Aorta (tissue), 5 donors: ENCODE results near the gene RB1. TPM values are rescaled to one million over a fixed set of nuclear protein-coding genes. Genes with fewer than 3 reads are reported as not detected.
"Not testable (repeated sequence)": the region's sequence is repeated elsewhere in the genome, so short reads cannot be mapped to it uniquely, and the experiment has no call there.

Source experiments
- ATAC-seq: fragments of 200-7000 bp; cut with Tn5 transposase; one replicate; pipeline ENCODE4 v1.9.1; 2022; ENCODE audit warnings: moderate library complexity; ENCODE audit not compliant: low FRiP score
- DNase-seq, 2 donors: peaks; one replicate each; pipeline ENCODE4 v3.0.0-alpha.2; 2020
- H3K27ac ChIP-seq, 2 donors: one replicate each; pipeline ENCODE4 v1.5.1; 2013; ENCODE audit warnings: low read length in 2 of 2, mild to moderate bottlenecking in 2 of 2, moderate library complexity in 2 of 2, control low read depth in 1 of 2, inconsistent platforms in 1 of 2, low read depth in 1 of 2
- H3K27me3 ChIP-seq, 2 donors: one replicate each; pipeline ENCODE4 v1.6.1; 2013; ENCODE audit warnings: control low read depth in 1 of 2, low read length in 1 of 2, mild to moderate bottlenecking in 1 of 2, moderate library complexity in 1 of 2; ENCODE audit not compliant: insufficient read depth in 2 of 2, control insufficient read depth in 1 of 2
- H3K36me3 ChIP-seq, 2 donors: one replicate each; pipeline ENCODE4 v1.6.1; 2013; ENCODE audit warnings: control low read depth in 1 of 2, low read length in 1 of 2, mild to moderate bottlenecking in 1 of 2; ENCODE audit not compliant: insufficient read depth in 2 of 2, control insufficient read depth in 1 of 2
- H3K4me1 ChIP-seq, 2 donors: one replicate each; pipeline ENCODE4 v1.6.1; 2013; ENCODE audit warnings: low read length in 2 of 2, control low read depth in 1 of 2, mild to moderate bottlenecking in 1 of 2, moderate library complexity in 1 of 2; ENCODE audit not compliant: insufficient read depth in 2 of 2, control insufficient read depth in 1 of 2
- H3K4me3 ChIP-seq, 2 donors: one replicate each; pipeline ENCODE4 v1.5.1; 2013; ENCODE audit warnings: low read length in 2 of 2, control low read depth in 1 of 2, mild to moderate bottlenecking in 1 of 2
- H3K9me3 ChIP-seq: one replicate; pipeline ENCODE4 v1.6.1; 2013; ENCODE audit warnings: mild to moderate bottlenecking, low read length; ENCODE audit not compliant: control insufficient read depth
- WGBS, 2 donors: extraction: QIAGEN DNeasy Blood & Tissue Kit; methylation state at CpG; one replicate each; pipeline ENCODE4 v1.1.7; 2013; 5-methylcytosine and 5-hydroxymethylcytosine counted together
- intact Hi-C, 2 donors: fragments of 100-400 bp; cut with DNase I; formaldehyde crosslinking; loops; one replicate each; pipeline versions ENCODE4 v1.14.2 to v1.15.0; 2022
- polyA plus RNA-seq, 2 donors: library from polyadenylated mRNA; stranded (reverse); fragments of 200-250 nt; gene quantifications; one replicate each; pipeline ENCODE4 v1.2.3, GENCODE V29; 2013
- total RNA-seq, 2 donors: library from RNA; stranded (reverse); fragmentation: NEBNext Ultra II Directional; extraction: Animal tissue kit (Norgen Biotek cat#: 25700); gene quantifications; one replicate each; pipeline ENCODE4 v1.2.1, GENCODE V29; 2021
- donor health status: healthy with polysubstance abuse.
- donor health status: Bipolar disorder and iron deficiency.
- donor health status: DM: no; HTN: no; CAD: no.
- donor health status: DM: no; HTN: no; CAD: no.
- donor health status: DM: yes; HTN: yes; CAD: no.

The RB1 gene
- total and polyA plus RNA-seq, 4 donors: 14.7 to 45.8 (median 38.5) TPM

GRCh38 chr13:48411147-48411794 lies 107.7 kb downstream of the RB1 start:
- intact Hi-C loops: loop anchor here (5.0 kb wide), 1 partner anchor 36 kb away; no protein-coding TSS in a partner anchor
- DNase-seq (no peak), ATAC-seq (no peak)
- peaks cover 0 to 1% of the 10 kb centered on the region in 2 donors for H3K4me1 ChIP-seq
- H3K27me3 ChIP-seq: no peaks in the 10 kb centered on the region
- H3K9me3 ChIP-seq: no peaks in the 10 kb centered on the region
- H3K4me3 ChIP-seq: peak overlapping the region; percentile 94 to 98
- 2 to 4% methylated on average over 1 of the region's 1 CpG for WGBS, 2 donors
- H3K27ac ChIP-seq: no peak overlapping the region
- H3K36me3 ChIP-seq: no peaks in the 10 kb centered on the region

- intact Hi-C loops: loop anchor here (5.0 kb wide), 1 partner anchor 35 kb away; no protein-coding TSS in a partner anchor
- ATAC-seq (peak; percentile 55), DNase-seq (no peak)
- Histone ChIP-seq H3K36me3 (no peaks in the 10 kb centered on the region), H3K4me3 (peak overlapping the region; percentile 94 to 98), H3K27ac (peak overlapping the region; percentile 18 to 19), H3K9me3 (no peaks in the 10 kb centered on the region), H3K4me1 (peaks cover 0 to 1% of the 10 kb centered on the region in 2 donors), H3K27me3 (no peaks in the 10 kb centered on the region)
- WGBS, 2 donors: 2% methylated on average over 13 of the region's 13 CpGs
Observed at GRCh38 chr13:48411841-48412531, 108.4 kb downstream of the RB1 start.

GRCh38 chr13:48412881-48413351 lies 109.4 kb downstream of the RB1 start, which contains the start of gene LPAR6:
TSS of gene LPAR6 (minus strand) at chr13:48413113. CDS start at chr13:48412423, 690 bp downstream.
- DNase-seq: no peak
- intact Hi-C loops: loop anchor here (5.0 kb wide), 1 partner anchor 34 kb away; no protein-coding TSS in a partner anchor
- no peaks in the 10 kb centered on the region for H3K36me3 ChIP-seq

GRCh38 chr13:48414501-48414900 lies 111.0 kb downstream of the RB1 start:
- H3K4me3 ChIP-seq: no peak overlapping the region
- no peak for DNase-seq
- intact Hi-C loops: loop anchor here (5.0 kb wide), 1 partner anchor 33 kb away; no protein-coding TSS in a partner anchor
- H3K4me1 ChIP-seq: peaks cover 0 to 1% of the 10 kb centered on the region in 2 donors
- no peaks in the 10 kb centered on the region for H3K9me3 ChIP-seq
- H3K27ac ChIP-seq: no peak overlapping the region
- H3K36me3 ChIP-seq: no peaks in the 10 kb centered on the region
- no peak for ATAC-seq
- H3K27me3 ChIP-seq: no peaks in the 10 kb centered on the region

More at GRCh38 chr13:48412881-48413351, 109.4 kb downstream of the RB1 start, which contains the start of gene LPAR6:
- peak; percentile 87 for ATAC-seq
- Histone ChIP-seq H3K9me3 (no peaks in the 10 kb centered on the region), H3K27me3 (no peaks in the 10 kb centered on the region), H3K4me3 (peak within 1 kb of the TSS; percentile 94 to 98), H3K27ac (peak within 1 kb of the TSS; percentile 43 to 44), H3K4me1 (peaks cover 0 to 1% of the 10 kb centered on the region in 2 donors)
- 6 to 7% methylated on average over 4 of the region's 4 CpGs for WGBS, 2 donors

- Histone ChIP-seq H3K27ac (no peak overlapping the region), H3K9me3 (no peaks in the 10 kb centered on the region), H3K4me1 (no peaks in the 10 kb centered on the region), H3K36me3 (no peaks in the 10 kb centered on the region), H3K4me3 (no peak overlapping the region), H3K27me3 (no peaks in the 10 kb centered on the region)
- WGBS, 2 donors: 96 to 97% methylated on average over 2 of the region's 2 CpGs
- no peak for ATAC-seq
- DNase-seq: no peak
- intact Hi-C loops: no loop called here
Observed at GRCh38 chr13:48415516-48415915, 112.0 kb downstream of the RB1 start.

GRCh38 chr13:48422003-48422402 lies 118.5 kb downstream of the RB1 start:
- H3K4me3 ChIP-seq, H3K4me1 ChIP-seq, H3K36me3 ChIP-seq, H3K27me3 ChIP-seq, H3K27ac ChIP-seq, DNase-seq, intact Hi-C loops, ATAC-seq, H3K9me3 ChIP-seq: not testable (repeated sequence)
- 98 to 99% methylated on average over 5 of the region's 5 CpGs for WGBS, 2 donors

- no peak overlapping the region for H3K4me3 ChIP-seq
- DNase-seq (no peak), ATAC-seq (no peak)
- no peaks in the 10 kb centered on the region for H3K9me3 ChIP-seq
- H3K4me1 ChIP-seq: no peaks in the 10 kb centered on the region
- H3K27ac ChIP-seq: no peak overlapping the region
- H3K36me3 ChIP-seq: no peaks in the 10 kb centered on the region
- H3K27me3 ChIP-seq: no peaks in the 10 kb centered on the region
- WGBS, 2 donors: 90 to 94% methylated on average over 3 of the region's 3 CpGs
- intact Hi-C loops: no loop called here
Observed at GRCh38 chr13:48424212-48424611, 120.7 kb downstream of the RB1 start.

- no peak for DNase-seq
- Histone ChIP-seq H3K4me3 (no peak overlapping the region), H3K27ac (no peak overlapping the region), H3K9me3 (no peaks in the 10 kb centered on the region), H3K4me1 (no peaks in the 10 kb centered on the region), H3K27me3 (no peaks in the 10 kb centered on the region), H3K36me3 (no peaks in the 10 kb centered on the region)
- intact Hi-C loops: no loop called here
- no peak for ATAC-seq
Observed at GRCh38 chr13:48426052-48426451, 122.5 kb downstream of the RB1 start.
